Measurements from ENCODE around the gene CRIP1.

The CRIP1 gene

DNA sequence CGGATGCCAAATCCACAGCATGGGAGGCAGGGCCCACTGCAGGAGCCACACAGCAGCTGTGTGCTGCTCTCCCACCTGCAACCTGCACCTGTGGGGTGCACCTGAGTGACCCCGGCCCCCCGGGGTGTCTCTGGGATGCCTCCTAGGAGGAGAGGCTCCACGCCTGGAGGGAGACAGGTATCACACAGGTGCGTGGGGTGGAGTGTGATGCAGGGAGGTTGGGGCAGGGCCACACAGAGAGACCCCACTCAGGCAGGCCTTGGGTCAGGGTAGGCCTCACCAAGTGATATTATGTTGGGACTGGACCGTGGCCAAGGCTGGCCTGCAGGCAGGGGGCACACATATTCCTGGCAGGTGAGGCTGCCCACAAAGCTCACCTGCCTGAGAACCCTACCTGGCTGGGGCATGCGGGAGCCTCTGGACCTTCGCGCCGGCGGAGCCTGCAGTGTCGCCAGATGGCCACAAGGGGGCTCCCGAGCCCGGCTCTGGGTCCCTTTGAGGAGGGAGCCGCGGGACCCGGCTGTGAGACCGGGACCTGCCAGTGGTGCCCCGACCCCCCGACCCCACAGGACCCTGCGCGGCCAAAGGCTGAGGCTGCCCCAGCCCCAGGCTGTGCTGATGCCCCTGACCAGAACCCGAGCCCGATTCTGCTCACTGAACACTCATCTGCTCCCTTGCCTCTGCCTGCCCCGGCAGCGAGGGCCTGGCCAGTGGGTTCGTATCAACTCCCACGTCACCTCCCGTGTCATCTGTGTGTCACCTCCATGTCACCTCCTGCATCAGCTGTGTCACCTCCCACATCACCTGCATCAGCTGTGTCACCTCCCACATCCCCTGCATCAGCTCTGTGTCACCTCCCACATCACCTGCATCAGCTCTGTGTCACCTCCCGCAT lies 51.1 kb downstream of the CRIP1 start:
- H3K4me1 ChIP-seq (ENCODE audit: control insufficient read depth, insufficient read depth, low read depth, low read length): no peaks in the 10 kb centered on the region

More for the DNA sequence above, 51.1 kb downstream of the CRIP1 start:
- H3K23ac ChIP-seq (ENCODE audit: low read length in 2 of 2): peak overlapping the region in 1 of 2 experiments; percentile 42
- H3K9ac ChIP-seq (ENCODE audit: low read length): no peak overlapping the region
- H2BK120ac ChIP-seq (ENCODE audit: low read depth, low read length): no peak overlapping the region
- no peaks in the 10 kb centered on the region for H3K79me1 ChIP-seq (replicated peaks; ENCODE audit: low read length, poor library complexity, severe bottlenecking)
- no peak overlapping the region for H3K27ac ChIP-seq (ENCODE audit: low read length, poor library complexity, severe bottlenecking)
- 67% methylated on average over 30 of the region's 30 CpGs for WGBS
- H4K8ac ChIP-seq (ENCODE audit: low read length): no peak overlapping the region
- no peak overlapping the region for H4K91ac ChIP-seq (ENCODE audit: low read length)
- no peak overlapping the region for H3K4ac ChIP-seq (ENCODE audit: low read depth in 1 of 2, low read length in 2 of 2)
- H3K14ac ChIP-seq (ENCODE audit: low read length in 2 of 2): no peak overlapping the region
- no peak overlapping the region for H3K18ac ChIP-seq (ENCODE audit: low read depth in 1 of 2, low read length in 2 of 2)
- H3K4me2 ChIP-seq (ENCODE audit: low read length, poor library complexity, severe bottlenecking): no peak overlapping the region
- no peak overlapping the region for H2AK5ac ChIP-seq (ENCODE audit: low read length, severe bottlenecking)
- no peaks in the 10 kb centered on the region for H3K36me3 ChIP-seq (ENCODE audit: control insufficient read depth in 1 of 2, insufficient read depth in 2 of 2, low read depth in 1 of 2, low read length in 2 of 2)
- peak overlapping the region in 1 of 2 experiments; percentile 16 for H3K4me3 ChIP-seq (ENCODE audit: insufficient read depth in 1 of 2, low read depth in 1 of 2, low read length in 2 of 2)
- H2BK5ac ChIP-seq (ENCODE audit: low read depth, low read length, poor library complexity, severe bottlenecking): no peak overlapping the region
- no peak overlapping the region for H2AFZ ChIP-seq (ENCODE audit: low read depth, low read length)
- H2BK15ac ChIP-seq (ENCODE audit: low read depth, poor library complexity, severe bottlenecking): no peak overlapping the region
- DNase-seq: no peak
- H3K9me3 ChIP-seq (ENCODE audit: control insufficient read depth, low read length): peaks cover 3% of the 10 kb centered on the region
- H3K27me3 ChIP-seq (ENCODE audit: control insufficient read depth in 1 of 2, insufficient read depth in 1 of 2, low read length in 2 of 2): peaks cover 0 to 52% of the 10 kb centered on the region in 2 experiments
- no peak overlapping the region for H2BK12ac ChIP-seq (ENCODE audit: low read length in 2 of 2)

Measured in mesenchymal stem cell (in vitro differentiated cells and primary cell).